MCF 10A (cell line): ENCODE measurements around the gene PCSK7. TPM values are rescaled to one million over a fixed set of nuclear protein-coding genes. Genes with fewer than 3 reads are reported as not detected.

Experiments used
- BruUV-seq: library from RNA; stranded (reverse); fragments of 400-500 nt; replicated peaks from 2 replicates; lab custom pipeline; 2021; lab: Mats Ljungman, UMichigan
- CTCF ChIA-PET: fragments of 300-600 bp; sonication (Branson Sonifier 250); formaldehyde crosslinking; extraction: SDS; loops from one replicate; lab custom pipeline; 2021; ENCODE audit warnings: antibody characterized with exemption, inconsistent platforms; lab: Yijun Ruan, JAX
- POLR2A ChIA-PET: fragments of 300-600, 350-650 bp; sonication (Branson Sonifier 250); formaldehyde crosslinking; extraction: SDS; loops from one replicate; lab custom pipeline; 2020; ENCODE audit warnings: antibody characterized with exemption, inconsistent platforms; lab: Yijun Ruan, JAX
- DNase-seq: peaks from one replicate; pipeline ENCODE4 v3.0.0-alpha.2; 2018; ENCODE audit not compliant: unreplicated experiment
- H3K27ac Mint-ChIP-seq: one replicate; pipeline ENCODE4 v1.8.0; 2022; ENCODE audit warnings: mild to moderate bottlenecking, low read depth, mixed read lengths; ENCODE audit not compliant: unreplicated experiment
- H3K27me3 Mint-ChIP-seq: one replicate; pipeline ENCODE4 v1.8.0; 2022; ENCODE audit warnings: mixed read lengths; ENCODE audit not compliant: insufficient read depth, unreplicated experiment
- H3K36me3 Mint-ChIP-seq: one replicate; pipeline ENCODE4 v1.8.0; 2022; ENCODE audit warnings: mild to moderate bottlenecking, moderate library complexity, mixed read lengths; ENCODE audit not compliant: insufficient read depth, unreplicated experiment
- H3K4me1 Mint-ChIP-seq: one replicate; pipeline ENCODE4 v1.8.0; 2022; ENCODE audit warnings: mixed read lengths; ENCODE audit not compliant: insufficient read depth, unreplicated experiment
- H3K4me3 Mint-ChIP-seq: one replicate; pipeline ENCODE4 v1.8.0; 2022; ENCODE audit warnings: mild to moderate bottlenecking, moderate library complexity, mixed read lengths; ENCODE audit not compliant: unreplicated experiment
- H3K9me3 Mint-ChIP-seq: one replicate; pipeline ENCODE4 v1.8.0; 2022; ENCODE audit warnings: mixed read lengths; ENCODE audit not compliant: unreplicated experiment
- CTCF ChIP-seq: fragments of 200-600 bp; IDR thresholded peaks from one replicate; pipeline ENCODE4 v1.8.0; 2022; ENCODE audit warnings: antibody characterized with exemption, mild to moderate bottlenecking; ENCODE audit not compliant: unreplicated experiment
- intact Hi-C: fragments of 100-400 bp; cut with micrococcal nuclease; formaldehyde crosslinking; loops from 2 replicates; pipeline ENCODE4 v1.14.1; 2022
- total RNA-seq: library from RNA; stranded (reverse); gene quantifications from 2 replicates; pipeline ENCODE4 v1.2.3, GENCODE V29; 2022

The PCSK7 gene
- total RNA-seq, 1 experiment from 2014 or later, result 58.6 TPM

GRCh38 chr11:117169736-117170135 lies 62.1 kb downstream of the PCSK7 start:
- no peaks in the 10 kb centered on the region for H3K9me3 Mint-ChIP-seq
- BruUV-seq, result no TSS peak
- H3K27ac Mint-ChIP-seq, result no peak overlapping the region
- H3K36me3 Mint-ChIP-seq, result peaks cover 72% of the 10 kb centered on the region
- POLR2A ChIA-PET, result interaction anchor here (1.5 to 1.7 kb wide), 2 partner anchors 19 to 24 kb away, joined by 5 to 7 read pairs; no protein-coding TSS in a partner anchor
- peaks cover 14% of the 10 kb centered on the region for H3K4me1 Mint-ChIP-seq
- intact Hi-C loops, result no loop called here
- no peaks in the 10 kb centered on the region for H3K27me3 Mint-ChIP-seq
- CTCF ChIA-PET, result interaction anchor here (0.6 to 2.1 kb wide), 3 partner anchors 11 to 1774 kb away, joined by 3 to 10 read pairs (median 5); no protein-coding TSS in a partner anchor
- DNase-seq, result no peak
- no peak for TF ChIP-seq CTCF
- H3K4me3 Mint-ChIP-seq, result no peak overlapping the region

GRCh38 chr11:117166491-117166890 lies 65.4 kb downstream of the PCSK7 start:
- no peak for TF ChIP-seq CTCF
- DNase-seq, result no peak
- Mint-ChIP-seq H3K27ac (no peak overlapping the region), H3K36me3 (peaks cover 100% of the 10 kb centered on the region), H3K4me1 (peaks cover 14% of the 10 kb centered on the region), H3K4me3 (no peak overlapping the region), H3K27me3 (no peaks in the 10 kb centered on the region), H3K9me3 (no peaks in the 10 kb centered on the region)
- ChIA-PET CTCF (no interaction called here), POLR2A (interaction anchor here (0.7 to 2.5 kb wide), 5 partner anchors 10 to 22 kb away, joined by 3 to 13 read pairs (median 5); partner anchors contain the start of genes PAFAH1B2 and SIDT2)
- no TSS peak for BruUV-seq
- intact Hi-C loops, result no loop called here

- Mint-ChIP-seq H3K36me3 (peaks cover 92% of the 10 kb centered on the region), H3K9me3 (no peaks in the 10 kb centered on the region), H3K27ac (no peak overlapping the region), H3K4me3 (no peak overlapping the region), H3K4me1 (peaks cover 6% of the 10 kb centered on the region), H3K27me3 (no peaks in the 10 kb centered on the region)
- TF ChIP-seq CTCF, result no peak
- no peak for DNase-seq
- ChIA-PET POLR2A (interaction anchor here (0.9 to 2.7 kb wide), 3 partner anchors 15 to 18 kb away, joined by 3 to 18 read pairs (median 10); partner anchors contain the start of genes PAFAH1B2 and SIDT2), CTCF (interaction anchor here (1.1 to 1.5 kb wide), 3 partner anchors 13 to 55 kb away, joined by 4 read pairs; no protein-coding TSS in a partner anchor)
- BruUV-seq, result no TSS peak
- intact Hi-C loops, result no loop called here
Observed at GRCh38 chr11:117160826-117161225, 71.0 kb downstream of the PCSK7 start.

GRCh38 chr11:117159892-117160291 lies 72.0 kb downstream of the PCSK7 start:
- BruUV-seq, result no TSS peak
- CTCF ChIA-PET, result interaction anchor here (0.6 to 1.2 kb wide), 2 partner anchors 12 to 61 kb away, joined by 3 to 4 read pairs; no protein-coding TSS in a partner anchor
- no peaks in the 10 kb centered on the region for H3K4me1 Mint-ChIP-seq
- peaks cover 92% of the 10 kb centered on the region for H3K36me3 Mint-ChIP-seq
- H3K27ac Mint-ChIP-seq, result no peak overlapping the region
- H3K9me3 Mint-ChIP-seq, result no peaks in the 10 kb centered on the region
- no peaks in the 10 kb centered on the region for H3K27me3 Mint-ChIP-seq
- H3K4me3 Mint-ChIP-seq, result no peak overlapping the region
- no peak for TF ChIP-seq CTCF
- no peak for DNase-seq
- intact Hi-C loops, result no loop called here
- POLR2A ChIA-PET, result interaction anchor here (0.6 to 2.7 kb wide), 3 partner anchors 16 to 217 kb away, joined by 3 to 18 read pairs (median 10); partner anchors contain the start of genes PAFAH1B2 and SIDT2
